ENCODE data around the gene CTNS. TPM values are rescaled to one million over a fixed set of nuclear protein-coding genes. Genes with fewer than 3 reads are reported as not detected.

Gene CTNS
- total and polyA plus RNA-seq, 2 of the 13 experiments (the other 11 are each of a cell fraction or from before 2014, with no cell fraction given), result 9.5 to 13.7 TPM

Other genes with a start within 250 kb of the CTNS start
- not detected in 2 replicates for gene OR1E1, start 238.3 kb upstream of the CTNS start, total RNA-seq (2016; rRNA removed; fragmentation: Illumina TruSeq; extraction: Trizol)
- not detected in 2 replicates for gene OR1E1, start 238.3 kb upstream of the CTNS start, polyA plus RNA-seq (2011; rRNA removed)
- not detected in 2 replicates for gene OR3A3, start 225.4 kb upstream of the CTNS start, total RNA-seq (2016; rRNA removed; fragmentation: Illumina TruSeq; extraction: Trizol)
- gene OR3A3, start 225.4 kb upstream of the CTNS start, polyA plus RNA-seq (2011; rRNA removed), result not detected in 2 replicates
- not detected in 2 replicates for gene OR1E2, start 202.9 kb upstream of the CTNS start, total RNA-seq (2016; rRNA removed; fragmentation: Illumina TruSeq; extraction: Trizol)
- not detected in 2 replicates for gene OR1E2, start 202.9 kb upstream of the CTNS start, polyA plus RNA-seq (2011; rRNA removed)
- not detected in 2 replicates for gene SPATA22, start 164.9 kb upstream of the CTNS start, total RNA-seq (2016; rRNA removed; fragmentation: Illumina TruSeq; extraction: Trizol)
- gene SPATA22, start 164.9 kb upstream of the CTNS start, polyA plus RNA-seq (2011; rRNA removed), result not detected in 2 replicates
- gene ASPA, start 160.8 kb upstream of the CTNS start, total RNA-seq (2016; rRNA removed; fragmentation: Illumina TruSeq; extraction: Trizol), result not detected in 2 replicates
- not detected in 2 replicates for gene ASPA, start 160.8 kb upstream of the CTNS start, polyA plus RNA-seq (2011; rRNA removed)
- 0.46 and 1.0 TPM in 2 replicates for gene TRPV3, start 78.9 kb upstream of the CTNS start, total RNA-seq (2016; rRNA removed; fragmentation: Illumina TruSeq; extraction: Trizol)
- 0.40 and 0.90 TPM in 2 replicates for gene TRPV3, start 78.9 kb upstream of the CTNS start, polyA plus RNA-seq (2011; rRNA removed)
- gene TRPV1, start 27.3 kb upstream of the CTNS start, total RNA-seq (2016; rRNA removed; fragmentation: Illumina TruSeq; extraction: Trizol), result 2.2 and 5.3 TPM in 2 replicates
- gene TRPV1, start 27.3 kb upstream of the CTNS start, polyA plus RNA-seq (2011; rRNA removed), result 8.0 and 9.5 TPM in 2 replicates
- 25.2 and 30.9 TPM in 2 replicates for gene SHPK, start 510 bp upstream of the CTNS start, total RNA-seq (2016; rRNA removed; fragmentation: Illumina TruSeq; extraction: Trizol)
- 16.2 and 20.4 TPM in 2 replicates for gene SHPK, start 510 bp upstream of the CTNS start, polyA plus RNA-seq (2011; rRNA removed)
- gene TAX1BP3, start 31.8 kb downstream of the CTNS start, total RNA-seq (2016; rRNA removed; fragmentation: Illumina TruSeq; extraction: Trizol), result 44.5 and 45.1 TPM in 2 replicates
- gene TAX1BP3, start 31.8 kb downstream of the CTNS start, polyA plus RNA-seq (2011; rRNA removed), result 16.7 and 20.4 TPM in 2 replicates
- 42.2 and 45.1 TPM in 2 replicates for gene EMC6, start 32.1 kb downstream of the CTNS start, total RNA-seq (2016; rRNA removed; fragmentation: Illumina TruSeq; extraction: Trizol)
- gene EMC6, start 32.1 kb downstream of the CTNS start, polyA plus RNA-seq (2011; rRNA removed), result 47.7 and 53.7 TPM in 2 replicates
- gene P2RX5, start 59.4 kb downstream of the CTNS start, total RNA-seq (2016; rRNA removed; fragmentation: Illumina TruSeq; extraction: Trizol), result 0.90 and 0.95 TPM in 2 replicates
- 1.0 and 1.7 TPM in 2 replicates for gene P2RX5, start 59.4 kb downstream of the CTNS start, polyA plus RNA-seq (2011; rRNA removed)
- gene HASPIN, start 87.1 kb downstream of the CTNS start, total RNA-seq (2016; rRNA removed; fragmentation: Illumina TruSeq; extraction: Trizol), result 7.8 and 8.1 TPM in 2 replicates
- gene HASPIN, start 87.1 kb downstream of the CTNS start, polyA plus RNA-seq (2011; rRNA removed), result 1.9 and 2.7 TPM in 2 replicates
- 49.0 and 56.3 TPM in 2 replicates for gene ITGAE, start 164.4 kb downstream of the CTNS start, total RNA-seq (2016; rRNA removed; fragmentation: Illumina TruSeq; extraction: Trizol)
- 38.2 and 42.3 TPM in 2 replicates for gene ITGAE, start 164.4 kb downstream of the CTNS start, polyA plus RNA-seq (2011; rRNA removed)
- 20.6 and 24.8 TPM in 2 replicates for gene NCBP3, start 209.5 kb downstream of the CTNS start, total RNA-seq (2016; rRNA removed; fragmentation: Illumina TruSeq; extraction: Trizol)
- 16.6 and 19.5 TPM in 2 replicates for gene NCBP3, start 209.5 kb downstream of the CTNS start, polyA plus RNA-seq (2011; rRNA removed)

All from HepG2 (cell line).